IPS-18c (cell line): ENCODE data around the gene TSFM.
"Not testable (repeated sequence)": the region's sequence is repeated elsewhere in the genome, so short reads cannot be mapped to it uniquely, and the experiment has no call there.

ENCODE experiments used
- H3K4me3 ChIP-seq: 2 replicates; pipeline ENCODE4 v1.7.0; 2013; ENCODE audit warnings: low read depth, mild to moderate bottlenecking, low read length, moderate library complexity; ENCODE audit not compliant: insufficient read depth
- H3K9me3 ChIP-seq: one replicate; pipeline ENCODE4 v1.6.1; 2013; ENCODE audit warnings: mild to moderate bottlenecking, low read length, moderate library complexity; ENCODE audit not compliant: control insufficient read depth, insufficient read depth

The TSFM gene

DNA sequence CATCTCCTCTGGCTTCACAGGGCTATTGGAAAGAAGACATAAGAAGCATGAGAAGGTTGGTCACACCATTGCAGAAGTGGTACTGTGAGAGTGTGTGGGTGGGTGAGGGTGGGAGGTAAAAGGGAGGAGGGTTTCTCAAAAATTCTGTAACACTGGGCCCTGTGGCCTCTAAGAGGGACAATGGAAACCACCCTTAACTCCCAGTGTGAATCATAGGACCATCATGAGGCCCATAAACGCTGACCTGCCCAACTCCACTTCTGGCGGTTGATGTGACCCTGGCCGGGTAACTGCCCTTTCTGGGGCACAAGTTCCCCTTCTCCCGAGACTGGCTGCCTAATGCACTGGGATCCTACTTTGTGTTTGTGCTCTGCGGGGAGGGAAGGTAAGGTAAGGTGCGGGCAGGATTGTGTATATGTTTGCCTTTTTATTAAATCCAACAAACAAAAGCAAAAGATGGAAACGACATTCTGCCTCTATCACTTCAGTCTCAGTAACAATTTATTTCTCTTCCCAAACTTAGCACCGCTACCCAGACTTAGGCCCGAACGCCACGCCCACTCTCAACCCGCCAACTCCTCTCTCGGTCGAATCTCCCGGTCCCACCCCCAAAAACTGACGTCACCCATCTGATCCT lies 11.2 kb upstream of the TSFM start:
- Histone ChIP-seq H3K9me3 (no peaks in the 10 kb centered on the region), H3K4me3 (peak overlapping the region; percentile 100)

DNA sequence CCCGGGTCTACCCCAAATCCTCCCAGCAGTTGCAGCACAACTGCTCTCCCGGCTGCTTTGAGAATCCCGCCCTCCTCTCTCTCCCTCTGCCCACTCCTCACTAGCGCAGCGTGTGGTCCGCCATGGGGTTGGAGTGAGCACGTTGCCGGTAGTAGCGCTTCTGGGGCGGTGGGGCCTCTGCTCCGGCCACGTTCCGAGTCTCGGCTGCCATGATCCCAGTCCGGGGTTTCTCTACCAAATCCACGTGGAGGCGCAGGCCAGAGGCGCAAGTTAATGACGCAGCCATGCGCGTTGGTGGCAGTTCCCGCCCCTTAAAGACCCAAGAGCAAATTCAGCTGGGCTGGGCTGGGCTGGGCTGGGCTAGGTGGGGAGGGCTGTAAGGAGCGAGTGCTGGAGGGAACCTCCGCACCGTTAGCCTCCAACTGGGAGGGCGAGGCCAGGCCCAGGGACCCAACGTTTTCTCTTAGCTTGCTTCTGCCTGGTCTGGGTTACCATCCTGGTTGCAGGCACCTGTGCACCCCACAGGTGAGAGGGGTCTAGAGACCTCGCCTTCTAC lies 10.6 kb upstream of the TSFM start, which contains the start of gene METTL1:
Gene METTL1, minus strand, starts transcription at position 233 of the 556 bp plus-strand sequence. Its CDS starts 22 bp downstream, at position 211.
- H3K4me3 ChIP-seq = peak within 1 kb of the TSS; percentile 100
- no peaks in the 10 kb centered on the region for H3K9me3 ChIP-seq

- H3K4me3 ChIP-seq = peak within 1 kb of the TSS; percentile 100
Observed at GRCh38 chr12:57772429-57773322, 9.9 kb upstream of the TSFM start, which contains the start of gene EEF1AKMT3. EEF1AKMT3 (plus strand) TSS chr12:57772614; CDS start chr12:57772725, 111 bp downstream.

DNA sequence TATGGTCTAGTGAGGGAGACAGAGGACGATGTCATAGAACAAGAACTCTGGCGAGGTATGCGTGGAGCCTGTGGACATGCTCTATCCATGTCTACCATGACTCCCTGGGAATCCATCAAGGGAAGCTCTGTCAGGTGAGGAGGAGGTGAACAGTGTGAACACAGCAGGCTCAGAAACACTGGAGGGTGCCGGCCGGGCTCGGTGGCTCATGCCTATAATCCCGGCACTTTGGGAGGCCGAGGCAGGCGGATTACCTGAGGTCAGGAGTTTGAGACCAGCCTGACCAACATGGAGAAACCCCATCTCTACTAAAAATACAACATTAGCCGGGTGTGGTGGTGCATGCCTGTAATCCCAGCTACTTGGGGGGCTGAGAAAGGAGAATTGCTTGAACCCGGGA lies 8.0 kb upstream of the TSFM start:
- not testable (repeated sequence) for H3K4me3 ChIP-seq, H3K9me3 ChIP-seq

More at GRCh38 chr12:57772429-57773322, 9.9 kb upstream of the TSFM start, which contains the start of gene EEF1AKMT3:
- H3K9me3 ChIP-seq = no peaks in the 10 kb centered on the region

DNA sequence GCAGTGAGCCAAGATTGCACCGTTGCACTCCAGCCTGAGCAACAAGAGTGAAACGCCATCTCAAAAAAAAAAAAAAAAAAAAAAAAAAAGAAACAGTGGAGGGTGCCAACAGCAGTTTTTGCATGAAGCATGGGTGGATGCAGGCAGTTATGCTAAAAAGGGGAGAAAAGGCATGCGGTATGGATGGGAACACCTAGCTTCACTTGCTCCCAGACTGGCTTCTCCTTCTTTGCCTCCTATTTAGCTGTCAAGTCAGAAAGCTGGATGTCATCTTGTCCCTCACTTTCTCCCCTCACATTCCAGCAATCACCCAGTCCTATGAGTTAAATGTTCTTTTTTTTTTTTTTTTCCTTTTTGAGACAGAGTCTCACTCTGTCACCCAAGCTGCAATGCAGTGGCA lies 7.5 kb upstream of the TSFM start:
- no peak overlapping the region for H3K4me3 ChIP-seq
- H3K9me3 ChIP-seq = no peaks in the 10 kb centered on the region

- no peak overlapping the region for H3K4me3 ChIP-seq
- no peaks in the 10 kb centered on the region for H3K9me3 ChIP-seq
Observed at GRCh38 chr12:57775563-57776246, 6.9 kb upstream of the TSFM start.

DNA sequence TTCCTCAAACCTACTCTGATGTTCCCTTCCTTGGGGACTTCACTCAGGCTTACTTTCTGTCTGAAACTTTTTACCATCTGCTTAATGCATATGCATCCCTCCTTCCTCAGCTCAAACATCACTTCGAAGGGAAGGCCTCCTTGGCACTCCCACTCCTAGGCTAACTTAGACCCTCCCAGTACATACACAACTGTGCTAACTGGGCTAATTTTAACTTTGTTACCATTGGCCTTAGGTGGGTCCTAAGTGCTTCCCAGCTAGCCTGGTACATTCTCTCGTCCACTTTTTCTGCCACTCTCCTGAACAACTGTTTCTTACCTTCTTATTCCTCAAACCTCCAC lies 6.4 kb upstream of the TSFM start:
- Histone ChIP-seq H3K4me3 (no peak overlapping the region), H3K9me3 (no peaks in the 10 kb centered on the region)

DNA sequence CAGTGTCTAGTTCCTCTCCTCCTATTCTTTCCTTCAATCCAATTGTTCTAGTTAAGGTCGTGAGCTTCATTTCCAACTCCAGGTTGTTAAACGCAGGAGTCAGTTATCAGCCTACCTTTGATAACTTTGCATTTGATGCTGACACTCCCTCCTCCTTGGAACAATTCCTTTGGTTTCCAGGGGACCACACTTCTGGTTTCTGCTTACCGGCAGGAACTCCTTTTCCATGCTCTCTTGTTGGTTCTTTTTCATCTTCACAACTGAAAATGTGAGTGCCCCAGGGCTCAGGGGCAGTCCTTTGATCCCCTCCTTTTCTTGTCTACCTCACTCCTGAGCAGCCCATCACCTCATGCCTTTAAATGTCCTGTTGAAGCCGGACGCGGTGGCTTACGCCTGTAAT lies 5.2 kb upstream of the TSFM start:
- Histone ChIP-seq H3K4me3 (no peak overlapping the region), H3K9me3 (no peaks in the 10 kb centered on the region)

GRCh38 chr12:57777911-57778310 lies 4.7 kb upstream of the TSFM start:
- H3K4me3 ChIP-seq = no peak overlapping the region
- no peaks in the 10 kb centered on the region for H3K9me3 ChIP-seq

- Histone ChIP-seq H3K4me3 (no peak overlapping the region), H3K9me3 (no peaks in the 10 kb centered on the region)
Observed at GRCh38 chr12:57779736-57780135, 2.9 kb upstream of the TSFM start.

DNA sequence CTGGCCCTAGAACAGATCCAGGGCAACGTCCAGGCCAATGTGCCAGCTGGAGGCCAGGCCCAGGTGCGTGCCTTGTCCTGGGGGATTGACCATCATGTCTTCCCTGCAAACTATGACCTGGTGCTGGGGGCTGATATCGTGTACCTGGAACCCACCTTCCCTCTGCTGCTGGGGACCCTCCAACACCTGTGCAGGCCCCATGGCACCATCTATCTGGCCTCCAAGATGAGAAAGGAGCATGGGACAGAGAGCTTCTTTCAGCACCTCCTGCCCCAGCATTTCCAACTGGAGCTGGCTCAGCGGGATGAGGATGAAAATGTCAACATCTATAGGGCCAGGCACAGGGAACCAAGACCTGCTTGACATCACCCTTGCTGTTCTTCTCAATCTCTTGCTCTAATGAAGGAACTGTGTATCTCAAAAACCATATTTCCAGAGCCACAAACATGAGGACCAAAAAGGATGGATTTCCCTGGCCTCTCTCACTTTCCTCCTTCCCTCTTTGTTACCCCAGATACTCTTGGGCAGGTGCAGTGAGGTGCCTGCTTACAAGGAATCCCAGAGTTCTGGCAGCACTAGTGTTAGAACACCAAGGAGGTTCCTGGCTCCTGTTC lies 2.2 kb upstream of the TSFM start:
- Histone ChIP-seq H3K4me3 (no peak overlapping the region), H3K9me3 (no peaks in the 10 kb centered on the region)

GRCh38 chr12:57781244-57781643 lies 1.3 kb upstream of the TSFM start:
- Histone ChIP-seq H3K4me3 (no peak overlapping the region), H3K9me3 (no peaks in the 10 kb centered on the region)

- no peak overlapping the region for H3K4me3 ChIP-seq
- no peaks in the 10 kb centered on the region for H3K9me3 ChIP-seq
Observed at GRCh38 chr12:57781801-57782200, 786 bp upstream of the TSFM start.

DNA sequence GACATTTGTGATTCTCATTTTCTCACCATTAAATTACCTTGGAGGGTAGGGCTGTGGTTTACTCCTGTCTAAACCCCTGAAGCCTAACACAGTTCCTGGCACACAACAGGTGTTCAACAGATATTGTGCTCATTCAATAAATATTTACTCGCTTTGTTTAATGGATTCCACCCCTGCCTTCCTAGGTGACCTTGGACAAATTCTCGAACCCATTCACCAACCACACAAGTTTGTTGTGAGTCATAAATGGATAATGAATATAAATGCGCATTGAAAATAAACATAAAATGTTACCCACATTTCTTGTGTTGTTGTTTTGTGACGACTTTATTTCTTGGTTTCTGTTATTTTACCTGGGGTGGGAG lies 362 bp upstream of the TSFM start:
- no peaks in the 10 kb centered on the region for H3K9me3 ChIP-seq
- no peak overlapping the region; the same call in 1 of the 2 replicates for H3K4me3 ChIP-seq

- no peaks in the 10 kb centered on the region for H3K9me3 ChIP-seq
- peak overlapping the region; percentile 96 for H3K4me3 ChIP-seq
Observed at GRCh38 chr12:57783466-57783801, 847 bp downstream of the TSFM start.

DNA sequence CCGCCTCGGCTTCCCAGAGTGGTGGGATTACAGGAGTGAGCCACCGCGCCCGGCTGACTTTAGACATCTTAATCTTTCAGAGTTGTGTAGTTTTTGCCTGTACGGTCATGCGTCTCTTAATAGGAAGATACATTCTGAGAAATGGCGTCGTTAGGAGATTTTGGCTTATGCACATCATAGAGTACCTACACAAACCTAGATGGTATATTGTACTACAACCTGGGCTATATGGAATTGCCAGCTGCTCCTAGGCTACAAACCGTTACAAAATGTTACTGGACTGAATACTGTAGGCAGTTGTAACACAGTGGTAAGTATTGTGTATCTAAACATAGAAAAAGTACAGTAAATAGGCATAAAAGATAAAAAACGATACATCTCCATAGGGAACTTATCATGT lies 1.3 kb downstream of the TSFM start:
- Histone ChIP-seq H3K4me3 (no peak overlapping the region), H3K9me3 (no peaks in the 10 kb centered on the region)

DNA sequence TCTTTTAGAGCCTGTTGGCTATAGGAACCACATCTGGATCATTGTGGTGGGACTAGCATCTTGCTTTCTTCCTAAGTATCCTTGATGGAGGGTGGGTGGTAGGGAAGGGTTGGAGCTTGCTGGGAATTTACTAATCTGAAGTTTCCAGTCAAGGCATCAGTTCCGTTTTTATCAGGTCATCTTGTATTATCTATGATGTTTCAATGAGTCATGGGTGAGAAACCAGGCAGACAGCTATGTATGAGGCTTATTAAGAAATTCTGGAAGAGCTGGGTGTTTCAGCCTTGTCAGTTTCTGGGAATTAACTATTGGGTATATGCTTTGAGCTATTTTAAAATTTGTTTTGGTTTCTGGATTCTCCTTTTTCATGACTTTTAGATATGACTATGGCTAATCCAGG lies 11.3 kb downstream of the TSFM start:
- H3K4me3 ChIP-seq = no peak overlapping the region
- no peaks in the 10 kb centered on the region for H3K9me3 ChIP-seq
